Lower leg skin (tissue), 3 donors: ENCODE measurements around the gene OTOGL.

Source experiments
- CTCF ChIP-seq, 3 donors: fragments of 450-650 bp; IDR thresholded peaks; one replicate each; pipeline ENCODE4 v1.5.1; 2016; ENCODE audit warnings: antibody characterized with exemption in 3 of 3, mild to moderate bottlenecking in 3 of 3, moderate library complexity in 2 of 3
- POLR2A ChIP-seq, 2 donors: fragments of 450-650 bp; IDR thresholded peaks; one replicate each; pipeline ENCODE4 v1.6.1; 2016 to 2017; ENCODE audit warnings: antibody characterized with exemption in 2 of 2, mild to moderate bottlenecking in 1 of 2, moderate library complexity in 1 of 2

- TF ChIP-seq CTCF (IDR thresholded peaks at IDR 0.05) (no peak), POLR2A (IDR thresholded peaks at IDR 0.05) (no peak)
Observed at GRCh38 chr12:80198782-80199337, 99.5 kb downstream of the OTOGL start.
